GM12874 (cell line): ENCODE measurements around the gene DPH1.

Experiments
- TF ChIP-seq, protein P1 (sequence below): IDR thresholded peaks from 2 replicates; pipeline ENCODE4 v1.5.1; 2011; ENCODE audit warnings: low read depth, mild to moderate bottlenecking, control low read depth, low read length, moderate library complexity; ENCODE audit not compliant: insufficient read depth

Gene DPH1

DNA sequence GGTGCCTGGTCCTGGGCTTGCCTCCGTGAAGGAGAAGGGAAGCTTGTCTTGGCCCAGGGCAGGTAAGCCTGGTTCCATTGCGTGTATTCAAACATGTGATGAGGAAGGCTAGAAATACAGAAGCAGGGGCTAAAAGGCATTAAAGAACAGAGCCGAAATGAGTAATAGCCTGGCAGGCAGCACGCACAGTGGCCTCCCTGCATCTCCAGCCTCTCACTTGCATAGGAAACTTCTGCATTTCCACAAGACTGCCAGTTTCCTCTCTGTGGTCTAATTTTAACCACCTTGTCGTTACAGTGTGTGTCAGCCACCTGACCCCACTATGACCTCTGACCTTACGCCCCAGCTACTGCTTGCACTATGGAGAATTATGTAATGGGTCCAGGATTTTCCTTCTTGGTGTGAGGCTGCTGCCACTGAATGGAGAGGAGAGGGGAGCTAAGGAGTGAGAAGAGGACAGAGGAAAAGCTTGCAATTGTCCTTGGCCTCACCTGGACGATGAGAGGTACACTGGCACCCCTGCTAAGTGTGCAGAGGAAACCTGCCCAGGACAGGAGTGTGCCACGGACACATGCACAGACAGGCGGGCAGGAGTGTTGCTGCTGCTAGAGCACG, 57.8 kb downstream of the DPH1 start:
- TF ChIP-seq, protein P1, sequence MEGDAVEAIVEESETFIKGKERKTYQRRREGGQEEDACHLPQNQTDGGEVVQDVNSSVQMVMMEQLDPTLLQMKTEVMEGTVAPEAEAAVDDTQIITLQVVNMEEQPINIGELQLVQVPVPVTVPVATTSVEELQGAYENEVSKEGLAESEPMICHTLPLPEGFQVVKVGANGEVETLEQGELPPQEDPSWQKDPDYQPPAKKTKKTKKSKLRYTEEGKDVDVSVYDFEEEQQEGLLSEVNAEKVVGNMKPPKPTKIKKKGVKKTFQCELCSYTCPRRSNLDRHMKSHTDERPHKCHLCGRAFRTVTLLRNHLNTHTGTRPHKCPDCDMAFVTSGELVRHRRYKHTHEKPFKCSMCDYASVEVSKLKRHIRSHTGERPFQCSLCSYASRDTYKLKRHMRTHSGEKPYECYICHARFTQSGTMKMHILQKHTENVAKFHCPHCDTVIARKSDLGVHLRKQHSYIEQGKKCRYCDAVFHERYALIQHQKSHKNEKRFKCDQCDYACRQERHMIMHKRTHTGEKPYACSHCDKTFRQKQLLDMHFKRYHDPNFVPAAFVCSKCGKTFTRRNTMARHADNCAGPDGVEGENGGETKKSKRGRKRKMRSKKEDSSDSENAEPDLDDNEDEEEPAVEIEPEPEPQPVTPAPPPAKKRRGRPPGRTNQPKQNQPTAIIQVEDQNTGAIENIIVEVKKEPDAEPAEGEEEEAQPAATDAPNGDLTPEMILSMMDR, result no peak

DNA sequence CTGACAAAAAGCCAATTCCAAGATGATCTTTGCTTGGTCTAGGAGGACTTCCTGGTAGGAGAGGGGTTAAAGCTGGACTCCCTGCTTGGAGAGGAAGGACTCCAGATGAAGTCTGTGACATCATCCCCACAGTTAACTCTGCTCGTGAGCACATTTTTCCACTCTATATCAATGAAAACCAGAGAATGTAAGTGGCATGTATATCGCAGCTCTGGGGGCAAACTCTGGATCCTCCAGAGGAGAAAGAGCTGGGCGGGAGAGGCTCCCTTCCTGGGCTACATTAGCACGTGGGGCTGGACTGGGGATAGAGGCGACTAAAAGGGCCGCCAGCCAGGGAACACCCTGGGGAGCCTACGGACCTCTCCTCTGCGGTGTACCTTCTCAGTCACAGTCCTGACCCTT, 59.1 kb downstream of the DPH1 start:
- TF ChIP-seq, protein P1, result no peak

DNA sequence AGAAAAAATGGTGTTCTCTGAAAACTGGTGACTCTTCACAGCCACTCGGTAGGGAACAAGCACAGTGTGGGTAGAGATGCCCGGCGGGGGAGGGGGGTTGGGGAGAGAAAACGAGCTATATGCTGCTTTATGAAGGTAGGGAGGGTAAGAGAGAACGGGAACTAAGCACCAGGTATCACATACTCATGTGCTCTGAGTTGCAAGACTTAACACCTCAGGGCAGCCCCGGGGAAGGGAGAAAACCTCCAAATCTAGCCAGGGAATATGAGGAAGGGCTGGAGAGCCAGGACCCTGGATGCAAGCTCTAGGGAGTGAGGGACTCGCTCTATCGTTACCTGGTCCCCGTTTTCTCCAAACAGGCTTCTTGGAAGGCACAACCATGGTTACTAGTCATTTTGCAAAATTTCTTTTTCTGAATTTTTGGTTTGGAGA, 60.3 kb downstream of the DPH1 start:
- TF ChIP-seq, protein P1, result no peak

DNA sequence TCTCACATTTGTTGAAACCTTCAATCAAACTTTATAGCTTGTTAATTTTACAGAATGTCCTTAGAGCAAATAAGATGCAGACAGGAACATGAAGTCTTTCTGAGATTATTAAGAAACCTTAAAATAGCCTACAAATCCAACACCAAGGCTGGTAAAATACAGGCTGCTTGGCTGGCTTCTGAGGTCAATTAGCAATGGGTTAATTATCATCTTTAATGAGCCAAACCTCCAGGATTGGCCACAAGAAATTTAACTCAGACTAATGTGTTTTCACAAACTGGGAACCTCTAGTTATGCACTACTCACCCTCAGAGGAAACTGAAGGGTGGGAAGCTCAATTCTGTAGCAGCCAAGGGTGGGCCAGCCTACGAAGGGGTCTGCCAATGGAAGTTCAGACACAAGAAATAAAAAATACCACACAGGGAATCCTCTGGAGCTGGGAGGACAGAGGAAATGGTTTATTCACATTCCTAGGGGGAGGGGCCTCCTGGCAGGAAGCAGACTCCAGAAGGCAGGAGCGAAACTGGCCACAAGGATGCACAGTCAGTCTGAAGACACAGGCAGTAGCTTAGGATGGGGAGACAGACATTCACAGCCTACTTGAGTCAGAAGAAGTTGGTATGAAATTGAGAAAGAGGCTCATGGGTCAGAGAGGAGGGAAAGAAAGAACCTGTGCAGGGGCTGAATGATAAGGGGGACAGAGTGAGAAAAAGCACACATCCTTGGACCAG, 61.0 kb downstream of the DPH1 start:
- TF ChIP-seq, protein P1, result no peak

DNA sequence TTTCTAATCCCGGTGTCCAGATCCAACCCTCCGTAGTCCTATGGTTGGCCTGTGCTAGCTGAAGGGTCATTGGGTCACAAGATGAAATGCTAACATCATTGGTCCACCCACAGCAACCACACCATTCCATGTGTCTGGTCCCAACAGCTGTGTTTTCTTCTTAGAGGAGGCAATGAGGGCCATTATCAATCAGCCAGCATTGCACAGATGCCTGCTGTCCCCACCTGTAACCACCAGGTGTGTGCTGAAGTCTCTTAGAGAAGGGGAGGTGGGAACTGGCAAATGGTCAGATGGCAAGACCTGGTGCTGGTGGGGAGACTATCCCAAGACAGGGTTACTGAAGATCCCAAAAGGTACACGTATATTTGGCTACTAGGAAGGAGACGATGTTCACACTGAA, 62.3 kb downstream of the DPH1 start:
- TF ChIP-seq, protein P1, result no peak

DNA sequence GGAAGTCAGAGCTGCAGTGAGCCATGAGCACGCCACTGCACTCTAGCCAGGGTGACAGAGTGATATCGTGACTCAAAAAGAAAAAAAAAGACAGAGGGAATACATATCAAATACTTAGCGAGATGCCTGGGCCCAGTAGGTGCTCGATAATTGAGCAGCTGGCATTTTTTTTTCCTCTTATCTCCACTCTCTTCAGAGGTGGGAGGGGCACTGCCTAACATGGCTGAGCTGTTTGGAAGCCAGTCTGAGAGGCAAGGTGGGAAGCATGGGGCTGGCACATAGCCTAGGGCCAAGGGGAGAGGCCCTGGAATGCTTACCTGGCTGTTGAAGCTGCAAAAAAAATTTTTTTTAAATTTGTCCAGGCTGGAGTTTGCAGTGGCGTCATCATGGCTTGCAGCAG, 63.4 kb downstream of the DPH1 start:
- TF ChIP-seq, protein P1, result no peak
